DOHH2 (cell line): ENCODE results near the gene CXXC5.

ENCODE experiments used
- H3F3A ChIP-seq: fragments of 200-600 bp; sonication (generic), shearing (Covaris generic); 2 replicates; pipeline ENCODE4 v1.6.0; 2016; ENCODE audit warnings: antibody characterized with exemption, mild to moderate bottlenecking; ENCODE audit not compliant: control insufficient read depth, insufficient read depth
- H3K27ac ChIP-seq: fragments of 200-600 bp; sonication (generic); 2 replicates; pipeline ENCODE4 v1.5.1; 2014; ENCODE audit warnings: low read depth, mild to moderate bottlenecking, low read length, moderate library complexity
- H3K27me3 ChIP-seq: fragments of 200-600 bp; sonication (generic); 2 replicates; pipeline ENCODE4 v1.6.1; 2014; ENCODE audit warnings: mild to moderate bottlenecking, low read length, mixed read lengths; ENCODE audit not compliant: control insufficient read depth
- H3K36me3 ChIP-seq: fragments of 200-600 bp; sonication (generic); 2 replicates; pipeline ENCODE4 v1.6.1; 2014; ENCODE audit warnings: mild to moderate bottlenecking, low read length, moderate library complexity, mixed read lengths; ENCODE audit not compliant: control insufficient read depth
- H3K4me1 ChIP-seq: fragments of 200-600 bp; sonication (generic); 2 replicates; pipeline ENCODE4 v1.6.1; 2014; ENCODE audit warnings: mild to moderate bottlenecking, low read length, mixed read lengths; ENCODE audit not compliant: control insufficient read depth
- H3K4me2 ChIP-seq: fragments of 200-600 bp; sonication (generic); 2 replicates; pipeline ENCODE4 v1.6.0; 2014; ENCODE audit warnings: mild to moderate bottlenecking, low read length, moderate library complexity
- H3K4me3 ChIP-seq: fragments of 200-600 bp; sonication (generic); 2 replicates; pipeline ENCODE4 v1.5.1; 2014; ENCODE audit warnings: mild to moderate bottlenecking, low read length, mixed read lengths
- H3K79me2 ChIP-seq: fragments of 200-600 bp; sonication (generic); 2 replicates; pipeline ENCODE4 v1.6.1; 2014; ENCODE audit warnings: mild to moderate bottlenecking, low read length, mixed read lengths; ENCODE audit not compliant: control insufficient read depth
- H3K9me2 ChIP-seq: fragments of 200-600 bp; sonication (generic); replicated peaks from 2 replicates; pipeline ENCODE4 v1.6.1; 2014; ENCODE audit warnings: mild to moderate bottlenecking, low read length, mixed read lengths; ENCODE audit not compliant: control insufficient read depth
- H3K9me3 ChIP-seq: fragments of 200-600 bp; sonication (generic); 2 replicates; pipeline ENCODE4 v1.6.1; 2014; ENCODE audit warnings: antibody characterized with exemption, low read length, mixed read lengths; ENCODE audit not compliant: control insufficient read depth, insufficient read depth
- H4K20me1 ChIP-seq: fragments of 200-600 bp; sonication (generic); 2 replicates; pipeline ENCODE4 v1.6.0; 2014; ENCODE audit warnings: low read depth, mild to moderate bottlenecking, antibody characterized with exemption, low read length, moderate library complexity; ENCODE audit not compliant: control insufficient read depth, insufficient read depth
- EZH2phosphoT487 ChIP-seq: fragments of 200-600 bp; sonication (generic); IDR thresholded peaks from 2 replicates; pipeline ENCODE4 v1.6.1; 2017; ENCODE audit warnings: borderline replicate concordance, mild to moderate bottlenecking, antibody characterized with exemption, low read length, moderate library complexity, mixed read lengths
- TF ChIP-seq, protein P1 (sequence below): fragments of 200-600 bp; sonication (generic); IDR thresholded peaks from one replicate; pipeline ENCODE4 v1.5.1; 2014; ENCODE audit warnings: antibody characterized with exemption, mild to moderate bottlenecking, low read depth, low read length; ENCODE audit not compliant: poor library complexity, severe bottlenecking

Gene CXXC5

DNA sequence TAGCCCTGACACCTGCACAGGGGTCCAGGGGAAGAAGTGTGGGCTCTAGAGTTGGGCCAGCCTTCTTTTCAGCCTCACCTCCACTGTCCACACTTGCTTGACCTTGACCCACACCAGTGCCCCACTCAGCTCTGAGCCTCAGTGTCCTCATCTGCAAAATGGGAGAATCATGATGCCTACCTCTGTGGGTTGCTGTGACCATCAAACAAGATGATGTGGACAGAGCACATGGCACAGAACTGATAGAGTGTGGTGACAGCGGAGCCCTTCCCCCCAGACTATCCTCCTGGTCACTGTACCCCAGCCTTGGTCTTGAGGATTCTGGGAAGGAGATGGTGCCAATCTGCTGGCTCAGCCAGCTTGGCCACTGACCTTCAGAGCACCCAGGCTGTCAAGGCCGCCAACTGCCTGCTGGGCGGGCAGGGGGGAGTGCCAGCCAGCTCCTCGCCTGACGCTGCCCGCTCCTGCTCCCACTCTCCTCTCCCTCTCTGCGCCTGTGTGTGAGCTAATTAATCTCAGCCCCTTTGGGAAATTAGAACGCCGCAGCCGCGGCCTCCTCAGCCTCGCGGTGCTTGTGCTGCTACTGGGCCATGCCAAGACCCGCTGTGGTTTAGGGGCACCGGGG lies 16.7 kb downstream of the CXXC5 start:
- H3K9me3 ChIP-seq, result no peaks in the 10 kb centered on the region
- peak overlapping the region; percentile 12; the same call in 1 of the 2 replicates for H3K4me2 ChIP-seq
- no peak overlapping the region for H3K4me3 ChIP-seq
- H4K20me1 ChIP-seq, result peaks cover 15% of the 10 kb centered on the region; the same call in 1 of the 2 replicates
- peaks cover 23% of the 10 kb centered on the region for H3K36me3 ChIP-seq
- H3K27me3 ChIP-seq, result no peaks in the 10 kb centered on the region
- no peak overlapping the region for H3K27ac ChIP-seq
- H3K79me2 ChIP-seq, result peaks cover 95% of the 10 kb centered on the region
- H3K4me1 ChIP-seq, result peaks cover 97% of the 10 kb centered on the region
- no peak for TF ChIP-seq EZH2phosphoT487
- TF ChIP-seq, protein P1, sequence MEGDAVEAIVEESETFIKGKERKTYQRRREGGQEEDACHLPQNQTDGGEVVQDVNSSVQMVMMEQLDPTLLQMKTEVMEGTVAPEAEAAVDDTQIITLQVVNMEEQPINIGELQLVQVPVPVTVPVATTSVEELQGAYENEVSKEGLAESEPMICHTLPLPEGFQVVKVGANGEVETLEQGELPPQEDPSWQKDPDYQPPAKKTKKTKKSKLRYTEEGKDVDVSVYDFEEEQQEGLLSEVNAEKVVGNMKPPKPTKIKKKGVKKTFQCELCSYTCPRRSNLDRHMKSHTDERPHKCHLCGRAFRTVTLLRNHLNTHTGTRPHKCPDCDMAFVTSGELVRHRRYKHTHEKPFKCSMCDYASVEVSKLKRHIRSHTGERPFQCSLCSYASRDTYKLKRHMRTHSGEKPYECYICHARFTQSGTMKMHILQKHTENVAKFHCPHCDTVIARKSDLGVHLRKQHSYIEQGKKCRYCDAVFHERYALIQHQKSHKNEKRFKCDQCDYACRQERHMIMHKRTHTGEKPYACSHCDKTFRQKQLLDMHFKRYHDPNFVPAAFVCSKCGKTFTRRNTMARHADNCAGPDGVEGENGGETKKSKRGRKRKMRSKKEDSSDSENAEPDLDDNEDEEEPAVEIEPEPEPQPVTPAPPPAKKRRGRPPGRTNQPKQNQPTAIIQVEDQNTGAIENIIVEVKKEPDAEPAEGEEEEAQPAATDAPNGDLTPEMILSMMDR, result no peak
- H3K9me2 ChIP-seq, result no peaks in the 10 kb centered on the region
- H3F3A ChIP-seq, result peaks cover 12% of the 10 kb centered on the region

DNA sequence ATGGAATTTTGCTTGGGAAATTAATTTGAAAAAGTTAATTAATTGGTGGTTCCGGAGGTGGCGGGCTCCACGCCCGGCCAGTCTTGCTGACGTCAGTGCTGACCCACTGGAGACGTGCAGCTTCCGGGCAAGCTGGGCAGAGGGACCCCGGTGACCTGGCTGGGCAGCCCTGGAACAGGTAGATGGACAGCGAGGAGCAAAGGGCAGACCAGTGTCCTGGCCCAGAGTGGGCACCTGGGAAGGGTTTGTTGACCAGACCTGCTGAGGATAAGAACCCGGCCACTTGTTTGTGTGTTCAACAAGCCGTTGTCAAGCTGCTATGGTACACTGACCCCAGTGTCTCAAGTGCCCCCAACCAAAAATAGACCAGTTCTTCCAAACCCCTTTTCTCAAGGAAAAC lies 17.5 kb downstream of the CXXC5 start:
- H4K20me1 ChIP-seq, result peaks cover 13% of the 10 kb centered on the region; the same call in 1 of the 2 replicates
- H3K4me3 ChIP-seq, result no peak overlapping the region
- H3K36me3 ChIP-seq, result peaks cover 23% of the 10 kb centered on the region

DNA sequence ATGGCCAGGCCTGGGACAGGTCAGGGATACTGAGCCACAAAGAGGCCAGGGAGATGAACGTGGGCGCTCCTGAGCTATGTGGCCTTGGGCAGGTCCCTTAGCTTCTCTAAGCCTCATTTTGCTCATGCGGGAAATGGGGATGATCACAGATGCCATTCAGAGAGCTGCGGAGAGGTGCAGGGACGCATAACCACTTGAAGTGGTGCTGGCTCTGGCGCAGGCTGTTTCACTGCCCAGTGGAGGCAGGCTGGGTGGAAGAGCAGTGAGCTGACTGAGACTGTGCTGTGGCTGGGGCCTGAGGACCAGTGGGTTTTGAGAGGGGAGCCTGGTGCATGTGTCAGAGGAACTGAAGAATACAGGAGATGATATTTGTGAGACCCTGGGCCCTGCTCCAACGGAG lies 18.4 kb downstream of the CXXC5 start:
- H3K27ac ChIP-seq, result 0 out of 2 replicates have a peak overlapping the region, but pooled peaks have one; percentile 1
- peaks cover 23% of the 10 kb centered on the region for H3F3A ChIP-seq
- H3K9me3 ChIP-seq, result no peaks in the 10 kb centered on the region
- peaks cover 13% of the 10 kb centered on the region; the same call in 1 of the 2 replicates for H4K20me1 ChIP-seq
- no peaks in the 10 kb centered on the region for H3K27me3 ChIP-seq
- no peaks in the 10 kb centered on the region for H3K9me2 ChIP-seq
- H3K79me2 ChIP-seq, result peaks cover 88% of the 10 kb centered on the region
- H3K36me3 ChIP-seq, result peaks cover 25% of the 10 kb centered on the region
- H3K4me2 ChIP-seq, result peak overlapping the region; percentile 91
- no peak overlapping the region for H3K4me3 ChIP-seq
- TF ChIP-seq, protein P1, result no peak
- no peak for TF ChIP-seq EZH2phosphoT487
- peaks cover 99% of the 10 kb centered on the region for H3K4me1 ChIP-seq

More for the DNA sequence above, 17.5 kb downstream of the CXXC5 start:
- Histone ChIP-seq H3F3A (peaks cover 19% of the 10 kb centered on the region), H3K4me2 (no peak overlapping the region), H3K27ac (no peak overlapping the region), H3K79me2 (peaks cover 87% of the 10 kb centered on the region), H3K9me2 (no peaks in the 10 kb centered on the region), H3K4me1 (peaks cover 98% of the 10 kb centered on the region), H3K27me3 (no peaks in the 10 kb centered on the region), H3K9me3 (no peaks in the 10 kb centered on the region)
- no peak for TF ChIP-seq EZH2phosphoT487
- TF ChIP-seq, protein P1, result no peak
